Panc1 (cell line): ENCODE measurements around the gene ATF5. TPM values are rescaled to one million over a fixed set of nuclear protein-coding genes. Genes with fewer than 3 reads are reported as not detected.

Experiments used
- ATAC-seq: fragments of 200-7000 bp; cut with Tn5 transposase; 2 replicates; pipeline ENCODE4 v1.9.1; 2020; ENCODE audit warnings: mild to moderate bottlenecking, moderate library complexity
- BruUV-seq: library from RNA; stranded (reverse); fragments of 400-500 nt; replicated peaks from 2 replicates; lab custom pipeline; 2021; lab: Mats Ljungman, UMichigan
- CTCF ChIA-PET: fragments of 300-600 bp; sonication (Branson Sonifier 250); formaldehyde crosslinking; loops from one replicate; lab custom pipeline; 2022; ENCODE audit warnings: antibody characterized with exemption; lab: Charles Lee
- POLR2A ChIA-PET: fragments of 300-600 bp; sonication (Branson Sonifier 250); formaldehyde crosslinking; loops from one replicate; lab custom pipeline; 2022; ENCODE audit warnings: antibody characterized with exemption; lab: Charles Lee
- DNase-seq: peaks from one replicate; pipeline ENCODE4 v3.0.0-alpha.2; 2010; ENCODE audit warnings: low read depth, low spot score
- H3K27ac ChIP-seq: 2 replicates; pipeline ENCODE4 v1.5.1; 2011; ENCODE audit warnings: mild to moderate bottlenecking, low read length, inconsistent platforms
- H3K27me3 ChIP-seq: fragments of 200-500 bp; sonication (Bioruptor generic); 2 replicates; pipeline ENCODE4 v1.6.0; 2014; ENCODE audit warnings: low read length, inconsistent platforms; ENCODE audit not compliant: control insufficient read depth, insufficient read depth
- H3K36me3 ChIP-seq: fragments of 200-500 bp; sonication (Bioruptor generic); 2 replicates; pipeline ENCODE4 v1.5.1; 2014; ENCODE audit warnings: inconsistent platforms, mild to moderate bottlenecking, low read length, moderate library complexity; ENCODE audit not compliant: control insufficient read depth, insufficient read depth
- H3K4me1 ChIP-seq: 2 replicates; pipeline ENCODE4 v1.5.1; 2011; ENCODE audit warnings: inconsistent platforms, mild to moderate bottlenecking, low read length, moderate library complexity; ENCODE audit not compliant: control insufficient read depth, insufficient read depth
- H3K4me3 ChIP-seq, 2 experiments: 2 replicates each; pipeline ENCODE4 v1.5.1; 2011 to 2012; ENCODE audit warnings: low read depth in 2 of 2, low read length in 2 of 2, mild to moderate bottlenecking in 2 of 2, inconsistent platforms in 1 of 2, moderate library complexity in 1 of 2
- H3K9me3 ChIP-seq: fragments of 200-500 bp; sonication (Bioruptor generic); 2 replicates; pipeline ENCODE4 v1.5.1; 2014; ENCODE audit warnings: low read depth, mild to moderate bottlenecking, inconsistent platforms, low read length, moderate library complexity; ENCODE audit not compliant: control insufficient read depth, insufficient read depth
- CTCF ChIP-seq: fragments of 450-650 bp; IDR thresholded peaks from 2 replicates; pipeline ENCODE4 v1.5.1; 2017; ENCODE audit warnings: mild to moderate bottlenecking
- POLR2AphosphoS5 ChIP-seq: IDR thresholded peaks from 2 replicates; pipeline ENCODE4 v1.6.1; 2012; ENCODE audit warnings: mild to moderate bottlenecking, low read depth, low read length, moderate library complexity
- REST ChIP-seq, 2 experiments: IDR thresholded peaks; 2 replicates each; pipeline ENCODE4 v1.6.1; 2011 to 2012; ENCODE audit warnings: low read depth in 2 of 2, control low read depth in 1 of 2, low read length in 1 of 2, mild to moderate bottlenecking in 1 of 2, moderate library complexity in 1 of 2; ENCODE audit not compliant: insufficient read depth in 1 of 2
- SIN3A ChIP-seq: IDR thresholded peaks from 2 replicates; pipeline ENCODE4 v1.6.1; 2012; ENCODE audit warnings: low read depth, mild to moderate bottlenecking, low read length, moderate library complexity, borderline replicate concordance; ENCODE audit not compliant: insufficient read depth
- TCF7L2 ChIP-seq: IDR thresholded peaks from 2 replicates; pipeline ENCODE4 v1.6.1; 2011; ENCODE audit warnings: mild to moderate bottlenecking, low read depth, low read length, inconsistent platforms
- in situ Hi-C: cut with HindIII; loops from 2 replicates; pipeline ENCODE4 v1.10.0; 2016; ENCODE audit warnings: low sequenced_read_pairs, low pct_unique_long_range_greater_than_20kb
- intact Hi-C: fragments of 100-400 bp; cut with micrococcal nuclease; formaldehyde crosslinking; loops from one replicate; pipeline ENCODE4 v1.10.0; 2022; ENCODE audit not compliant: unreplicated experiment
- total RNA-seq: library from RNA; stranded (reverse); gene quantifications from one replicate; pipeline ENCODE4 v1.2.1, GENCODE V29; 2021; ENCODE audit not compliant: unreplicated experiment

The ATF5 gene
- total RNA-seq, 1 experiment from 2014 or later = 104 TPM

GRCh38 chr19:49891393-49891792 is 37.6 kb upstream of the ATF5 start:
- ATAC-seq (0 out of 2 replicates have a peak, but pooled peaks have one; percentile 18), DNase-seq (no peak)
- ChIA-PET CTCF (no interaction called here), POLR2A (no interaction called here)
- intact Hi-C loops = no loop called here
- in situ Hi-C loops = no loop called here
- H3K9me3 ChIP-seq = no peaks in the 10 kb centered on the region
- no peaks in the 10 kb centered on the region for H3K36me3 ChIP-seq
- no peak overlapping the region for H3K4me3 ChIP-seq
- TF ChIP-seq REST (IDR thresholded peaks at IDR 0.05; ENCODE audit: insufficient read depth in 1 of 2, low read depth in 2 of 2, low read length in 1 of 2) (no peak), TCF7L2 (no peak), POLR2AphosphoS5 (no peak), SIN3A (no peak), CTCF (no peak)
- BruUV-seq = no TSS peak
- no peak overlapping the region for H3K27ac ChIP-seq
- no peaks in the 10 kb centered on the region for H3K27me3 ChIP-seq
- no peaks in the 10 kb centered on the region; the same call in 1 of the 2 replicates for H3K4me1 ChIP-seq

GRCh38 chr19:49892716-49893115 is 36.3 kb upstream of the ATF5 start:
- Histone ChIP-seq H3K4me1 (peaks cover 10% of the 10 kb centered on the region), H3K36me3 (no peaks in the 10 kb centered on the region), H3K4me3 (no peak overlapping the region), H3K27me3 (no peaks in the 10 kb centered on the region), H3K27ac (no peak overlapping the region), H3K9me3 (no peaks in the 10 kb centered on the region)
- DNase-seq = no peak
- ChIA-PET CTCF (no interaction called here), POLR2A (no interaction called here)
- in situ Hi-C loops (no loop called here), intact Hi-C loops (no loop called here)
- no peak for ATAC-seq
- BruUV-seq = no TSS peak
- no peak for TF ChIP-seq TCF7L2
- no peak for TF ChIP-seq POLR2AphosphoS5
- no peak for TF ChIP-seq REST (IDR thresholded peaks at IDR 0.05; ENCODE audit: insufficient read depth in 1 of 2, low read depth in 2 of 2, low read length in 1 of 2)
- no peak for TF ChIP-seq CTCF
- no peak for TF ChIP-seq SIN3A
